SK-N-SH treated with all-trans-retinoic acid at 6 μM for 48 hours (cell line): Measurements from ENCODE around the gene AP1S2.

Source experiments
- ATAC-seq: fragments of 200-7000 bp; cut with Tn5 transposase; 3 replicates; pipeline ENCODE4 v1.9.1; 2020; ENCODE audit warnings: mild to moderate bottlenecking, moderate library complexity
- BACH2 ChIP-seq: fragments of 250-450 bp; sonication (Bioruptor Pico); IDR thresholded peaks from 2 replicates; pipeline ENCODE4 v1.9.0; 2021; ENCODE audit warnings: mild to moderate bottlenecking, borderline replicate concordance
- CREB5 ChIP-seq: fragments of 250-450 bp; sonication (Bioruptor Pico); IDR thresholded peaks from 2 replicates; pipeline ENCODE4 v1.5.1; 2020; ENCODE audit warnings: low read depth, mild to moderate bottlenecking, moderate library complexity
- CSDC2 ChIP-seq: fragments of 250-450 bp; sonication (Bioruptor Pico); IDR thresholded peaks from 2 replicates; pipeline ENCODE4 v1.5.0; 2020; ENCODE audit warnings: mild to moderate bottlenecking, moderate library complexity
- CSRNP3 ChIP-seq: fragments of 250-450 bp; sonication (Bioruptor Pico); IDR thresholded peaks from 2 replicates; pipeline ENCODE4 v1.5.1; 2021; ENCODE audit warnings: mild to moderate bottlenecking, moderate library complexity
- ESRRG ChIP-seq: fragments of 250-450 bp; sonication (Bioruptor Pico); IDR thresholded peaks from 2 replicates; pipeline ENCODE4 v1.6.1; 2021; ENCODE audit warnings: mild to moderate bottlenecking
- GLIS3 ChIP-seq: fragments of 250-450 bp; sonication (Bioruptor Pico); IDR thresholded peaks from 2 replicates; pipeline ENCODE4 v1.5.0; 2020; ENCODE audit warnings: mild to moderate bottlenecking, moderate library complexity
- ISL1 ChIP-seq: fragments of 250-450 bp; sonication (Bioruptor Pico); IDR thresholded peaks from 2 replicates; pipeline ENCODE4 v2.1.2; 2022; ENCODE audit warnings: mild to moderate bottlenecking, moderate library complexity
- PATZ1 ChIP-seq: fragments of 250-450 bp; sonication (Bioruptor Pico); IDR thresholded peaks from 2 replicates; pipeline ENCODE4 v1.8.0; 2020; ENCODE audit warnings: mild to moderate bottlenecking, moderate library complexity, borderline replicate concordance
- POU6F1 ChIP-seq: fragments of 250-450 bp; sonication (Bioruptor Pico); IDR thresholded peaks from 2 replicates; pipeline ENCODE4 v1.8.0; 2021; ENCODE audit warnings: low read depth, mild to moderate bottlenecking, moderate library complexity, borderline replicate concordance
- PPARA ChIP-seq: fragments of 250-450 bp; sonication (Bioruptor Pico); IDR thresholded peaks from 2 replicates; pipeline ENCODE4 v1.5.0; 2020; ENCODE audit warnings: mild to moderate bottlenecking, borderline replicate concordance
- RARB ChIP-seq: fragments of 250-450 bp; sonication (Bioruptor Pico); IDR thresholded peaks from 2 replicates; pipeline ENCODE4 v1.8.0; 2021; ENCODE audit warnings: mild to moderate bottlenecking, moderate library complexity
- SNAI2 ChIP-seq: fragments of 250-450 bp; sonication (Bioruptor Pico); IDR thresholded peaks from 2 replicates; pipeline ENCODE4 v1.5.0; 2020; ENCODE audit warnings: mild to moderate bottlenecking, moderate library complexity
- TCF4 ChIP-seq: fragments of 250-450 bp; sonication (Bioruptor Pico); IDR thresholded peaks from 2 replicates; pipeline ENCODE4 v1.8.0; 2021; ENCODE audit warnings: mild to moderate bottlenecking, moderate library complexity, borderline replicate concordance
- TOX ChIP-seq: fragments of 250-450 bp; sonication (Bioruptor Pico); IDR thresholded peaks from 2 replicates; pipeline ENCODE4 v1.8.0; 2021; ENCODE audit warnings: mild to moderate bottlenecking, moderate library complexity, borderline replicate concordance
- TSHZ2 ChIP-seq: fragments of 250-450 bp; sonication (Bioruptor Pico); IDR thresholded peaks from 2 replicates; pipeline ENCODE4 v1.5.0; 2020; ENCODE audit warnings: mild to moderate bottlenecking, moderate library complexity
- ZC3H10 ChIP-seq: fragments of 250-450 bp; sonication (Bioruptor Pico); IDR thresholded peaks from 2 replicates; pipeline ENCODE4 v1.5.1; 2021; ENCODE audit warnings: mild to moderate bottlenecking, moderate library complexity
- ZFP3 ChIP-seq: fragments of 250-450 bp; sonication (Bioruptor Pico); IDR thresholded peaks from 2 replicates; pipeline ENCODE4 v1.5.0; 2020; ENCODE audit warnings: mild to moderate bottlenecking, moderate library complexity
- ZFP30 ChIP-seq: fragments of 450-650 bp; formaldehyde crosslinking; IDR thresholded peaks from 2 replicates; pipeline ENCODE4 v1.5.0; 2022; ENCODE audit warnings: mild to moderate bottlenecking, moderate library complexity
- ZNF565 ChIP-seq: fragments of 450-650 bp; formaldehyde crosslinking; conservative IDR thresholded peaks from 2 replicates; pipeline ENCODE4 v1.5.0; 2020; ENCODE audit warnings: low read depth, mild to moderate bottlenecking, moderate library complexity
- ZNF70 ChIP-seq: fragments of 450-650 bp; formaldehyde crosslinking; IDR thresholded peaks from 2 replicates; pipeline ENCODE4 v1.5.0; 2020; ENCODE audit warnings: mild to moderate bottlenecking, moderate library complexity
- ZNF8 ChIP-seq: fragments of 450-650 bp; formaldehyde crosslinking; IDR thresholded peaks from 2 replicates; pipeline ENCODE4 v1.5.0; 2020; ENCODE audit warnings: mild to moderate bottlenecking, moderate library complexity

The AP1S2 gene

GRCh38 chrX:15843960-15844359 lies 10.7 kb downstream of the AP1S2 start:
- ATAC-seq: no peak
- TF ChIP-seq ZNF70 (CRISPR knock-in tag) (no peak), ZFP30 (CRISPR knock-in tag) (no peak), GLIS3 (CRISPR knock-in tag) (no peak), CSDC2 (no peak), PPARA (CRISPR knock-in tag) (no peak), ZFP3 (no peak), RARB (CRISPR knock-in tag) (no peak), TOX (CRISPR knock-in tag) (no peak), BACH2 (CRISPR knock-in tag) (no peak)

GRCh38 chrX:15841853-15842516 lies 12.6 kb downstream of the AP1S2 start:
- TF ChIP-seq TSHZ2 (no peak), TCF4 (CRISPR knock-in tag) (no peak), CSRNP3 (no peak), ZFP3 (no peak), ISL1 (CRISPR knock-in tag) (no peak), ZFP30 (CRISPR knock-in tag) (no peak), ZNF8 (CRISPR knock-in tag) (no peak), RARB (CRISPR knock-in tag) (no peak), ZNF70 (CRISPR knock-in tag) (no peak), TOX (CRISPR knock-in tag) (no peak), BACH2 (CRISPR knock-in tag) (no peak), SNAI2 (CRISPR knock-in tag) (no peak), ZC3H10 (no peak), PPARA (CRISPR knock-in tag) (no peak), GLIS3 (CRISPR knock-in tag) (no peak), CREB5 (CRISPR knock-in tag) (no peak), ESRRG (no peak), PATZ1 (CRISPR knock-in tag) (no peak), POU6F1 (CRISPR knock-in tag) (no peak), ZNF565 (no peak)
- no peak for ATAC-seq

- peak; percentile 47; the same call in 2 of the 3 replicates for ATAC-seq
These were observed 16.6 kb downstream of the AP1S2 start for GRCh38 chrX:15838017-15838416.

More at GRCh38 chrX:15838017-15838416, 16.6 kb downstream of the AP1S2 start:
- TF ChIP-seq RARB (CRISPR knock-in tag): no peak
